H9 (cell line): ENCODE data around the gene ZNF561. TPM values are rescaled to one million over a fixed set of nuclear protein-coding genes. Genes with fewer than 3 reads are reported as not detected.

Experiments
- DNase-seq: peaks from one replicate; pipeline ENCODE4 v3.0.0-alpha.2; 2017
- H2AFZ ChIP-seq: one replicate; pipeline ENCODE4 v1.6.1; 2013; ENCODE audit warnings: mild to moderate bottlenecking, low read length, control low read depth, moderate library complexity
- H2AK5ac ChIP-seq: 2 replicates; pipeline ENCODE4 v1.6.1; 2013; ENCODE audit warnings: low read length, control low read depth, mixed read lengths; ENCODE audit not compliant: insufficient read length
- H2BK120ac ChIP-seq: one replicate; pipeline ENCODE4 v1.6.1; 2013; ENCODE audit warnings: low read depth, mild to moderate bottlenecking, low read length, control low read depth, inconsistent platforms; ENCODE audit not compliant: poor library complexity, severe bottlenecking
- H2BK12ac ChIP-seq: 2 replicates; pipeline ENCODE4 v1.6.1; 2013; ENCODE audit warnings: low read length, control low read depth, mixed read lengths, low read depth; ENCODE audit not compliant: insufficient read length
- H2BK15ac ChIP-seq: 2 replicates; pipeline ENCODE4 v1.6.1; 2013; ENCODE audit warnings: low read depth, low read length, control low read depth
- H2BK20ac ChIP-seq: one replicate; pipeline ENCODE4 v1.6.1; 2013; ENCODE audit warnings: low read depth, mild to moderate bottlenecking, low read length, control low read depth, inconsistent platforms; ENCODE audit not compliant: poor library complexity, severe bottlenecking
- H2BK5ac ChIP-seq: 2 replicates; pipeline ENCODE4 v1.6.1; 2013; ENCODE audit warnings: low read length, control low read depth, mixed read lengths; ENCODE audit not compliant: insufficient read length
- H3K14ac ChIP-seq: 2 replicates; pipeline ENCODE4 v1.6.1; 2013; ENCODE audit warnings: low read length, control low read depth; ENCODE audit not compliant: insufficient read depth
- H3K18ac ChIP-seq: 2 replicates; pipeline ENCODE4 v1.6.1; 2013; ENCODE audit warnings: low read depth, mild to moderate bottlenecking, mixed read lengths, low read length, control low read depth; ENCODE audit not compliant: insufficient read length
- H3K23ac ChIP-seq: 2 replicates; pipeline ENCODE4 v1.6.1; 2013; ENCODE audit warnings: low read length, control low read depth, mixed read lengths, low read depth; ENCODE audit not compliant: insufficient read length
- H3K23me2 ChIP-seq: 2 replicates; pipeline ENCODE4 v1.6.1; 2013; ENCODE audit warnings: low read depth, mild to moderate bottlenecking, mixed read lengths, low read length, control low read depth; ENCODE audit not compliant: insufficient read length, poor library complexity, severe bottlenecking
- H3K27ac ChIP-seq: 2 replicates; pipeline ENCODE4 v1.5.1; 2013; ENCODE audit warnings: low read length, control low read depth, mixed read lengths, low read depth; ENCODE audit not compliant: insufficient read length
- H3K27me3 ChIP-seq: 2 replicates; pipeline ENCODE4 v1.6.1; 2013; ENCODE audit warnings: low read length, control low read depth, inconsistent platforms; ENCODE audit not compliant: insufficient read depth
- H3K4ac ChIP-seq: 2 replicates; pipeline ENCODE4 v1.6.1; 2013; ENCODE audit warnings: low read depth, mild to moderate bottlenecking, control low read depth, inconsistent platforms, low read length, moderate library complexity
- H3K4me1 ChIP-seq: 2 replicates; pipeline ENCODE4 v1.6.1; 2013; ENCODE audit warnings: low read length, control low read depth, inconsistent platforms; ENCODE audit not compliant: insufficient read depth
- H3K4me2 ChIP-seq: 2 replicates; pipeline ENCODE4 v1.6.1; 2013; ENCODE audit warnings: low read length, control low read depth, mixed read lengths; ENCODE audit not compliant: insufficient read length, insufficient read depth
- H3K56ac ChIP-seq: 2 replicates; pipeline ENCODE4 v1.6.1; 2013; ENCODE audit warnings: low read depth, mild to moderate bottlenecking, mixed read lengths, low read length, control low read depth; ENCODE audit not compliant: insufficient read length
- H3K79me1 ChIP-seq: 2 replicates; pipeline ENCODE4 v1.6.1; 2013; ENCODE audit warnings: low read depth, mild to moderate bottlenecking, moderate library complexity, low read length, control low read depth, inconsistent platforms; ENCODE audit not compliant: insufficient read depth, poor library complexity, severe bottlenecking
- H3K79me2 ChIP-seq: 2 replicates; pipeline ENCODE4 v1.6.1; 2013; ENCODE audit warnings: low read length, control low read depth, inconsistent platforms; ENCODE audit not compliant: insufficient read depth
- H3K9ac ChIP-seq: 2 replicates; pipeline ENCODE4 v1.6.1; 2013; ENCODE audit warnings: low read length, control low read depth, mixed read lengths; ENCODE audit not compliant: insufficient read length; ENCODE audit errors: extremely low read depth
- H3K9me3 ChIP-seq: one replicate; pipeline ENCODE4 v1.6.1; 2013; ENCODE audit warnings: low read depth, low read length, inconsistent platforms; ENCODE audit not compliant: control insufficient read depth
- H3T11ph ChIP-seq: one replicate; pipeline ENCODE4 v1.6.1; 2013; ENCODE audit warnings: mild to moderate bottlenecking, low read length, control low read depth, inconsistent platforms
- H4K20me1 ChIP-seq: one replicate; pipeline ENCODE4 v1.6.1; 2013; ENCODE audit not compliant: control insufficient read depth, insufficient read length, insufficient read depth
- H4K5ac ChIP-seq: 2 replicates; pipeline ENCODE4 v1.6.1; 2013; ENCODE audit warnings: low read depth, mild to moderate bottlenecking, mixed read lengths, low read length, control low read depth; ENCODE audit not compliant: insufficient read length
- H4K8ac ChIP-seq: replicated peaks from 2 replicates; pipeline ENCODE4 v1.6.1; 2013; ENCODE audit warnings: low read length, control low read depth, mixed read lengths, low read depth; ENCODE audit not compliant: insufficient read length
- H4K91ac ChIP-seq: 2 replicates; pipeline ENCODE4 v1.6.1; 2013; ENCODE audit warnings: low read depth, mild to moderate bottlenecking, moderate library complexity, mixed read lengths, low read length, control low read depth; ENCODE audit not compliant: insufficient read length
- H3K27ac Mint-ChIP-seq, 3 experiments: 2 replicates in 2 of 3; 3 replicates in 1 of 3; pipeline ENCODE4 v1.8.0; 2020 to 2021; ENCODE audit warnings: mixed read lengths in 3 of 3, mild to moderate bottlenecking in 1 of 3, moderate library complexity in 1 of 3
- H3K27me3 Mint-ChIP-seq: 2 replicates; pipeline ENCODE4 v1.8.0; 2021; ENCODE audit warnings: low read depth, mild to moderate bottlenecking, moderate library complexity, mixed read lengths
- H3K36me3 Mint-ChIP-seq, 3 experiments: 2 replicates in 2 of 3; 3 replicates in 1 of 3; pipeline ENCODE4 v1.8.0; 2020 to 2021; ENCODE audit warnings: low read depth in 3 of 3, mixed read lengths in 3 of 3; ENCODE audit not compliant: insufficient read depth in 1 of 3
- H3K4me1 Mint-ChIP-seq, 2 experiments: 2 replicates each; pipeline ENCODE4 v1.8.0; 2020; ENCODE audit warnings: mixed read lengths in 2 of 2
- H3K4me3 Mint-ChIP-seq, 2 experiments: 2 replicates in 1 of 2; 3 replicates in 1 of 2; pipeline ENCODE4 v1.8.0; 2020 to 2021; ENCODE audit warnings: mild to moderate bottlenecking in 2 of 2, mixed read lengths in 2 of 2, moderate library complexity in 1 of 2
- H3K9me3 Mint-ChIP-seq, 2 experiments: 2 replicates in 1 of 2; 3 replicates in 1 of 2; pipeline ENCODE4 v1.8.0; 2020; ENCODE audit warnings: mild to moderate bottlenecking in 2 of 2, mixed read lengths in 2 of 2, moderate library complexity in 1 of 2
- CTCF ChIP-seq: fragments of 200-600 bp; sonication (generic); conservative IDR thresholded peaks from 3 replicates; pipeline ENCODE4 v1.8.0; 2021; ENCODE audit warnings: antibody characterized with exemption, mild to moderate bottlenecking
- WGBS: extraction: QIAGEN DNeasy Blood & Tissue Kit; methylation state at CpG from one replicate; pipeline ENCODE4 v1.1.7; 2013; ENCODE audit warnings: missing lambda C conversion rate, low lambda C conversion rate, mixed read lengths; ENCODE audit not compliant: insufficient read length; ENCODE audit errors: extremely low coverage; 5-methylcytosine and 5-hydroxymethylcytosine counted together
- total RNA-seq: library from RNA; stranded (reverse); gene quantifications from 2 replicates; pipeline ENCODE4 v1.2.1, GENCODE V29; 2021

Gene ZNF561
- total RNA-seq, 1 experiment from 2014 or later, result 50.8 TPM

- Mint-ChIP-seq H3K27ac (peak overlapping the region in 2 of 3 experiments; percentile 12 to 26; a peak in 1 of 7 replicates), H3K4me1 (peaks cover 46 to 57% of the 10 kb centered on the region in 2 experiments), H3K4me3 (peak overlapping the region in 1 of 2 experiments; percentile 72; a peak in 1 of 5 replicates), H3K36me3 (peaks cover 53 to 70% (median 63%) of the 10 kb centered on the region in 3 experiments), H3K9me3 (peaks cover 15 to 65% of the 10 kb centered on the region in 2 experiments), H3K27me3 (no peaks in the 10 kb centered on the region)
- H4K5ac ChIP-seq, result no peak overlapping the region
- H4K91ac ChIP-seq, result no peak overlapping the region
- DNase-seq, result no peak
- H2AFZ ChIP-seq, result no peak overlapping the region
- H3K79me1 ChIP-seq, result no peaks in the 10 kb centered on the region
- H3K27ac ChIP-seq, result no peak overlapping the region
- no peak overlapping the region for H3K4me2 ChIP-seq
- peaks cover 3% of the 10 kb centered on the region for H3K23me2 ChIP-seq
- H4K20me1 ChIP-seq, result no peaks in the 10 kb centered on the region
- peaks cover 72% of the 10 kb centered on the region for H3K79me2 ChIP-seq
- H2BK12ac ChIP-seq, result no peak overlapping the region
- no peak overlapping the region for H3K9ac ChIP-seq
- H3K14ac ChIP-seq, result no peak overlapping the region
- no peaks in the 10 kb centered on the region for H3K27me3 ChIP-seq
- no peak overlapping the region for H2AK5ac ChIP-seq
- H2BK15ac ChIP-seq, result no peak overlapping the region
- no peak overlapping the region for H3K18ac ChIP-seq
- H3K23ac ChIP-seq, result no peak overlapping the region
- H2BK120ac ChIP-seq, result no peak overlapping the region
- H2BK5ac ChIP-seq, result no peak overlapping the region
- no peaks in the 10 kb centered on the region for H3K9me3 ChIP-seq
- no peak overlapping the region for H3K56ac ChIP-seq
- H3K4me1 ChIP-seq, result no peaks in the 10 kb centered on the region; the same call in 1 of the 2 replicates
- H4K8ac ChIP-seq, result no peak overlapping the region
- H3T11ph ChIP-seq, result no peak overlapping the region
- TF ChIP-seq CTCF, result no peak
- no peak overlapping the region for H3K4ac ChIP-seq
- no peak overlapping the region for H2BK20ac ChIP-seq
- WGBS, result no CpG with 5 or more reads among the region's 5 CpGs
Observed at GRCh38 chr19:9580728-9581127, 40.3 kb downstream of the ZNF561 start.
